ENCODE measurements around the gene SYT14. TPM values are rescaled to one million over a fixed set of nuclear protein-coding genes. Genes with fewer than 3 reads are reported as not detected.
"Not testable (repeated sequence)": the region's sequence is repeated elsewhere in the genome, so short reads cannot be mapped to it uniquely, and the experiment has no call there.

Gene SYT14
- total RNA-seq, 1 donor from 2014 or later: 65.8 TPM

GRCh38 chr1:210123383-210123782 lies 185.4 kb downstream of the SYT14 start:
- DNase-seq: no peak

DNA sequence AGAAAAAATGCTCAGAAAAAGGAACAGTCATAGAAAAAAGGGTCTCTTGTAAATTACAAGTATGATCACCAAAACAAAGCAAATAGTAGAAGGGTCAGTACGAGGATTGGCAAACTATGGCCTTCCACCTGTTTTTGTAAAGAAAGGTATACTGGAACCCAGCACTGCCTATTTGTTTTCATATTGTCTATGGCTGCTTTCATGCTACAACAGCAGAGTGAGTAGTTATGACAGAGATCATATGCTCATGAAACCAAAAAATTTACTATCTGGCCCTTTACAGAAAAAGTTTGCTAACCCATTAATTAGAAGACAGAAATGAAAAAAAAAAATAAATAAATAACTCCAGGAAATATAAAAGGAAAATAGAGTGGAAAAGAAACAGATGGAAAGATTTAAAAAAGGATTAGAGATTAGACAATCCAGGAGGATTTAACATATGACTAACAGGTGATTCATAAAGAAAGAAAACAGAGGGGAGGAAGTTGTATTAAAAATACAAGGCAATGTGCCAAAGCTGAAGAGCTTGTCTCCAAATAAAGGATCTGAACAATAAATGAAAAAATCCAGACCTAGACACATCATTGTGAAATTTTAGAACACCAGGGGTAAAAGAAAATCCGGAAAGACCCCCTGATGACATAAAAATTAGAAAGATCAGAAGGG lies 186.0 kb downstream of the SYT14 start:
- no peak for DNase-seq

DNA sequence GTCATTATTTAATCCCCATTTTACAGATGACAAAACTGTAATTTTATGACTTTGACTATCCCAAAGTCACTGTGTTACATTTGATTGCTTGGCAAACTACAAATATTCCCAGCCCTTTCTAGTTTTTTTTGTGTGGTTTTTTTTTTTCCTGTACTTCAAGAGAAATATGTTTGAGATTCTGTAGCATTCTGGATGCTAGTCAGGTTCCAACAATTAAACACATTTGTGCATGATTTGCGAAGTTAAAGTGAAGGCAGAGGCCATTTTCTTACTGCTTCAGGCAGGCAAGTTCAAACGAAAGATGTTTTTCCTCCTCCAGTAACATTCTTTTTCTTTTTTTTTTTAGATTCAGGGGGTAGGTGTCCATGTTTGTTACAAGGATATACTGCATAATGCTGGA lies 186.7 kb downstream of the SYT14 start:
- DNase-seq: no peak

- no peak for DNase-seq
Measured at GRCh38 chr1:210125143-210125542, 187.1 kb downstream of the SYT14 start.

- no peak for DNase-seq
Measured at GRCh38 chr1:210129092-210129491, 191.1 kb downstream of the SYT14 start.

DNA sequence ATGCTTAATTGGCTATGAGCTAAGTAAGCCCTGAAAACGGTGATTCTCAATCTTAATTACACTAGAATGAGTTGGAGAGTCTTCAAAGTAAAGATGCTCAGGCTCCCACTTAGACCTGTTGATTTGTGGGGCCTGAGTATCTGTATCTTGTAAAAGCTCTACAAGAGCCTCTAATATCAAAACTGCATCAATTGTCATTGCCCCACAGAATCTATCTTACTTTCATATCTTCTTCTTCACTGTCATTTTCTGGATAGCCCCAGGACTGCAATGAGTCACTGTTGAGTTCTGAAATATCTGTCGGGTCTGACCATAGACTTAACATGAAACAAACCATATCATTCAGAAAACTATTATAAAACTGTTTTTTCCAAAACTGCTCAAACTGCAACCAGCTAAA lies 191.7 kb downstream of the SYT14 start:
- no peak for DNase-seq

DNA sequence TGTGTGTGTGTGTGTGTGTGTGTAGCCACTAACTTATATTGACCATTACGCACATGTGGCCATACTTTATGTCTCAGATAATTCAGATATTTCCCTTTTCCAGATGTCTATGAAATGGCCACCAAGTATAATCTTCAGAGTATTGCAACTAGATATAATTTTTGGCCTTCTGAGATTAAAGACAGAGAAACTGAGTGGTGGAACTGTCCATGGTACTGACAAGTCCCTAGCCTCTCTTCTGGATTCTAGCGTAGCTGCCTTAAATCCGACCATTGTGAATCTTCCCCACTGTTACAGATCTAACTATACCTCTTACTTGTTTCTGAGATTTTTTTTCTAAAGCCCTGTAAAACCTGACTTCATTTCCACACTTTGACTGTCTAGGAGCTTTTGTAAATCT lies 194.6 kb downstream of the SYT14 start:
- no peak for DNase-seq

DNA sequence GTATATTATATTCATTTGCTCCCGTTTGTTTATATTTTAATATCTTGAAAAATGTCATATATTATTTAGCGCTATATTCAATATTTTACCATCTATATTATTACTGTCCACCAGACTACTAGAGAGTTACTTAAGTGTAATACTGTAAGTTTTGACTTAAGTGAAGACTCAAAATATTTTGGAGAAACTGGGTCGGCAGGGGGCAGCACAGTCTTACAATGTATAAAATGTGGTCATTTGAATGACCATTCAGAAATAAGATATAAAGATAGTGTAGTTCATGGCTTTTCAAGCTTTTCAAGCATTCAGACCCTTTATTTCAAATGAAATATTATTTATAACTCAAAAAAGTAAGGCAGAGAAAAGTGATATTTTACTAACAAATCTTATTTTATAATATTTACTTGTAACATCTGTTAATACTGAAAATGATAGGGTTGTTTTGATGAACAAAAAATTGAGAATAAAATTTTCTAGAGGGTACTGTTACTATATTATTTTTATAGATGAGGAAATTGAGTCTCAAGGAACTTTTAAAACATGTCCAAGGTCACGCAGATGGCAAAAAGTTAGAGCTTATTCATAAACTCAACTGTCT lies 205.5 kb downstream of the SYT14 start:
- peak; percentile 3 for DNase-seq

DNA sequence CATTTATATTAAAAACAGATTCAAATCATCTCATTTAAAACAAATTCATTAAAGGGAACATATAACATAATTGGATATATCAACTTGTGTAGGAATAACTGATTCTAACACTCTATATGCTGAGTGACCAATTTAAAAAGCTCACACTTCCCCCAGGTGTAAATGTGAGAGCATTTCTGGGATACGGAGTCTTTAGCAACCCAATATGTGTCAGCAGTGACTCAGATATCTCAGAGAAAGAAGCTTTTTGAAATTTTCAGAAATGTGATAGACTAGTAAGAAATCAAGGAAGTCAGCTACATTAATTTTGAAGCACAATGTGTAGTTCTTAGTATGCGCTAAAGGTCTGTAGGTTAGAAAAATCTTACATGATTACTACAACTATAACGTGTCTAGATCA lies 206.7 kb downstream of the SYT14 start:
- DNase-seq: no peak

DNA sequence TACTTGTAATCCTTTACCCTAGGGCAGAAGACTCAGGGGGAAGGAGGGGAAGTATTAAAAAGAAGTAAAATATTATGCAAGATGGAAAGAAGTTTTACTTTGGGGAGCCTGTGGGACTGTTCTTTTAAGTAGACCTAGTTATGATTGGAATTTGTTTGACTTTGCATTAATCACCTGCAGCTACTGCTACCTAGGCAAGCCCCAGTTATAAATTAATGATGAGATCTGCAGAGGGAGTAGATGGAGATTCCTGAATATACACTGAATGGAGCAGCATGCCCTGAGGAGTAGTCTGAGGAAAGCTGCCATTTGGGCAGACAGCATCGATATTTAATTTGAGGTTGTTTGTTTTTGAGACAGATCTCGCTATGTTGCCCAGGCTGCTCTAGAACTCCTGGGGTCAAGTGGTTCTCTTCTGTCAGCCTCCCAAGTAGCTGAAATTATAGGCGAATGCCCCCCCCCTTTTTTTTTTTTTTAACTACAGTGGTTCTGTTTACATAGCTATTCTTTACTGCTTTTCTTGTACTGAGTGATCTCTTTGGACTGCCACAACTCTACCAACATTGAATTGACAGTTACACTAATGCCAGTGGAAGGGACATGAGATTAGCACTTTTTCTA lies 213.1 kb downstream of the SYT14 start:
- DNase-seq: no peak

- no peak for DNase-seq
Measured at GRCh38 chr1:210159211-210159610, 221.2 kb downstream of the SYT14 start.

- no peak for DNase-seq
Measured at GRCh38 chr1:210170220-210170619, 232.2 kb downstream of the SYT14 start.

GRCh38 chr1:210174133-210174532 lies 236.1 kb downstream of the SYT14 start:
- no peak for DNase-seq

- no peak for DNase-seq
Measured at GRCh38 chr1:210185063-210185462, 247.0 kb downstream of the SYT14 start.

DNA sequence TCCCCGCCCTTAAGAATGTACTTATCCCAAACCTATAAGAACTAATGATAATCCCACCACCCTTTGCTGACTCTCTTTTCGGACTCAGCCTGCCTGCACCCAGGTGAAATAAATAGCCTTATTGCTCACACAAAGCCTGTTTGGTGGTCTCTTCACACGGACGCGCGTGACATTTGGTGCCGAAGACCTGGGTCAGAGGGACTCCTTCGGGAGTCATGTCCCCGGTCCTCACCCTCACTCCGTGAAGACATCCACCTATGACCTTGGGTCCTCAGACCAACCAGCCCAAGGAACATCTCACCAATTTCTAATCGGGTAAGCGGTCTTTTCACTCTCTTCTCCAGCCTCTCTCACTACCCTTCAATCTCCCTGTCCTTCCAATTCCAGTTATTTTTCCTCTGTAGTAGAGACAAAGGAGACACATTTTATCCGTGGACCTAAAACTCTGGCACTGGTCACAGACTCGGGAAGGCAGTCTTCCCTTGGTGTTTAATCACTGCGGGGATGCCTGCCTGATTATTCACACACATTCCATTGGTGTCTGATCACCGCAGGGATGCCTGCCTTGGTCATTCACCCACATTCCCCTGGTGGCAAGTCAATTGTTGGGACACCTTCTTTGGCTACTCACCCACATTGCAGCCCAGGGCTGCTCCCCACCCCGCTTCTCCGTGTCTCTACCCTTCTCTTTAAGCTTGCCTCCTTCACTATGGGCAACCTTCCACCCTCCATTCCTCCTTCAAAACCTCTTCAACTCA lies 250.0 kb downstream of the SYT14 start:
- DNase-seq: not testable (repeated sequence)

GRCh38 chr1:210189426-210189825 lies 251.4 kb downstream of the SYT14 start:
- DNase-seq: no peak

GRCh38 chr1:210195635-210196160 lies 257.7 kb downstream of the SYT14 start:
- DNase-seq: no peak

DNA sequence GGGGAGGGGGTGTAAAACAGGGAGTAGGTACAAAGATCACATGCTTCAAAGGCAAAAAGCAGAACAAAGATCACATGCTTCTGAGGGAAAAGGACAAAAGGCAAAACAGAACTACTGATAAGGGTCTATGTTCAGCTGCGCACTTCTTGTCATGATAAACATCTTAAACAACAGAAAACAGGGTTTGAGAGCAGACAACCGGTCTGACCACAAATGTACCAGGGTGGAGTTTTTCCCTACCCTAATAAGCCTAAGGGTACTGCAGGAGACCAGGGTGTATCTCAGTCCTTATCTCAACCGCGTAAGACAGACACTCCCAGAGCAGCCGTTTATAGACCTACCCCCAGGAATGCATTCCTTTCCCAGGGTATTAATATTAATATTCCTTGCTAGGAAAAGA lies 258.2 kb downstream of the SYT14 start:
- not testable (repeated sequence) for DNase-seq

GRCh38 chr1:210198840-210199239 lies 260.8 kb downstream of the SYT14 start:
- DNase-seq: no peak

- no peak for DNase-seq
Measured at GRCh38 chr1:210200124-210200736, 262.2 kb downstream of the SYT14 start.

DNA sequence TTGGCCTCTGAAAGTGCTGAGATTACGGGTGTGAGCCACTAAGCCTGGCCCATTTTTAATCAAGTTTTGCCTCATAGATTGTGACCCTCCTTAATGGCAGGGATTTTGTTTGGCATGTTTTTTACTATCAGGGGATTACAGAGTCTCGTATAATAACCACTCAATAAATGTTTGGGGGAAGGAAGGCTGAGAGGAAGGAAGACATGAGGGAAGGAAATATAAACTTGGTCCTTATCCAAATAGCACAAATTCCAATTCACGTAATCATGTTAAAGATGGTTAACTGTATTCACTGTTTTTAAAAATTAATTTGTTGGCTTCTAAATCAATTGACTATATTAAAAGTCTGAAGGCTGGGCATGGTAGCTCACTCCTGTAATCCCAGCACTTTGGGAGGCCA lies 263.7 kb downstream of the SYT14 start:
- no peak for DNase-seq
